HepG2 (cell line): ENCODE data around the gene LZTR1. TPM values are rescaled to one million over a fixed set of nuclear protein-coding genes. Genes with fewer than 3 reads are reported as not detected.

Experiments
- CENPX ChIP-seq: sonication (generic); formaldehyde crosslinking; IDR thresholded peaks from 2 replicates; pipeline ENCODE4 v1.9.0; 2021; ENCODE audit warnings: mild to moderate bottlenecking, missing genetic modification reagents, moderate library complexity
- FOXO1 ChIP-seq: sonication (generic); formaldehyde crosslinking; IDR thresholded peaks from 2 replicates; pipeline ENCODE4 v1.4.0; 2020; ENCODE audit warnings: missing genetic modification reagents
- MXD4 ChIP-seq: IDR thresholded peaks from 2 replicates; pipeline ENCODE4 v1.6.1; 2016; ENCODE audit warnings: mild to moderate bottlenecking, missing biosample characterization, missing genetic modification reagents
- NCOA1 ChIP-seq: sonication (generic); formaldehyde crosslinking; IDR thresholded peaks from 2 replicates; pipeline ENCODE4 v1.9.0; 2021; ENCODE audit warnings: missing genetic modification reagents
- NFKB2 ChIP-seq: sonication (generic); formaldehyde crosslinking; IDR thresholded peaks from 2 replicates; pipeline ENCODE4 v1.4.0; 2020; ENCODE audit warnings: missing genetic modification reagents, borderline replicate concordance
- RFXANK ChIP-seq: IDR thresholded peaks from 2 replicates; pipeline ENCODE4 v1.6.1; 2016
- SRSF1 ChIP-seq: fragments of 200-400 bp; formaldehyde crosslinking; optimal IDR thresholded peaks from 2 replicates; pipeline ENCODE3; 2017; ENCODE audit warnings: mild to moderate bottlenecking, low read depth, low read length, moderate library complexity
- TOPORS ChIP-seq: sonication (generic); formaldehyde crosslinking; IDR thresholded peaks from 2 replicates; pipeline ENCODE4 v1.8.0; 2023; ENCODE audit warnings: mild to moderate bottlenecking, missing genetic modification reagents
- ZBTB2 ChIP-seq: sonication (generic); formaldehyde crosslinking; IDR thresholded peaks from 2 replicates; pipeline ENCODE4 v1.8.0; 2022; ENCODE audit warnings: low read depth, missing genetic modification reagents
- ZFP37 ChIP-seq: sonication (generic); formaldehyde crosslinking; IDR thresholded peaks from 2 replicates; pipeline ENCODE4 v1.4.0; 2020; ENCODE audit warnings: missing genetic modification reagents, borderline replicate concordance
- ZFP41 ChIP-seq: sonication (generic); formaldehyde crosslinking; IDR thresholded peaks from 2 replicates; pipeline ENCODE4 v1.4.0; 2020; ENCODE audit warnings: mild to moderate bottlenecking, missing genetic modification reagents, borderline replicate concordance
- ZNF761 ChIP-seq: sonication (generic); formaldehyde crosslinking; conservative IDR thresholded peaks from 2 replicates; pipeline ENCODE4 v1.4.0; 2020; ENCODE audit warnings: mild to moderate bottlenecking, missing genetic modification reagents
- polyA plus RNA-seq, 8 experiments: library from polyadenylated mRNA; depleted of rRNA in 3 of 8; stranded (reverse) in 7 of 8; unstranded in 1 of 8; fragments of >200 nt; fragmentation: Illumina TruSeq in 4 of 8; extraction: Trizol in 4 of 8; gene quantifications; 2 replicates each; pipeline versions ENCODE4 v1.2.1 to v1.2.3, GENCODE V29; 2011 to 2016; ENCODE audit warnings: low read depth in 4 of 8, missing spikeins in 1 of 8, mixed read lengths in 1 of 8; ENCODE audit not compliant: insufficient read depth in 1 of 8
- total RNA-seq, 5 experiments: library from RNA; depleted of rRNA; stranded (reverse); fragments of >200 nt; fragmentation: Illumina TruSeq; extraction: Trizol; gene quantifications; 2 replicates each; pipeline ENCODE4 v1.2.3, GENCODE V29; 2016; ENCODE audit warnings: low read depth in 1 of 5
- TF ChIP-seq, protein P1 (sequence below): sonication (generic); formaldehyde crosslinking; IDR thresholded peaks from 2 replicates; pipeline ENCODE4 v1.4.0; 2020; ENCODE audit warnings: mild to moderate bottlenecking, missing genetic modification reagents
- TF ChIP-seq, protein P2 (sequence below): sonication (generic); formaldehyde crosslinking; IDR thresholded peaks from 2 replicates; pipeline ENCODE4; 2020; ENCODE audit warnings: missing genetic modification reagents, mild to moderate bottlenecking, borderline replicate concordance
- TF ChIP-seq, protein P3 (sequence below): sonication (generic); formaldehyde crosslinking; IDR thresholded peaks from 2 replicates; pipeline ENCODE4 v1.4.0; 2020; ENCODE audit warnings: missing genetic modification reagents, borderline replicate concordance
- TF ChIP-seq, protein P4 (sequence below): sonication (generic); formaldehyde crosslinking; IDR thresholded peaks from 2 replicates; pipeline ENCODE4 v1.8.0; 2022; ENCODE audit warnings: missing genetic modification reagents, mild to moderate bottlenecking, moderate library complexity, borderline replicate concordance

LZTR1 gene
- total and polyA plus RNA-seq, 2 of the 13 experiments (the other 11 are each of a cell fraction or from before 2014, with no cell fraction given) = 21.8 to 22.4 TPM

DNA sequence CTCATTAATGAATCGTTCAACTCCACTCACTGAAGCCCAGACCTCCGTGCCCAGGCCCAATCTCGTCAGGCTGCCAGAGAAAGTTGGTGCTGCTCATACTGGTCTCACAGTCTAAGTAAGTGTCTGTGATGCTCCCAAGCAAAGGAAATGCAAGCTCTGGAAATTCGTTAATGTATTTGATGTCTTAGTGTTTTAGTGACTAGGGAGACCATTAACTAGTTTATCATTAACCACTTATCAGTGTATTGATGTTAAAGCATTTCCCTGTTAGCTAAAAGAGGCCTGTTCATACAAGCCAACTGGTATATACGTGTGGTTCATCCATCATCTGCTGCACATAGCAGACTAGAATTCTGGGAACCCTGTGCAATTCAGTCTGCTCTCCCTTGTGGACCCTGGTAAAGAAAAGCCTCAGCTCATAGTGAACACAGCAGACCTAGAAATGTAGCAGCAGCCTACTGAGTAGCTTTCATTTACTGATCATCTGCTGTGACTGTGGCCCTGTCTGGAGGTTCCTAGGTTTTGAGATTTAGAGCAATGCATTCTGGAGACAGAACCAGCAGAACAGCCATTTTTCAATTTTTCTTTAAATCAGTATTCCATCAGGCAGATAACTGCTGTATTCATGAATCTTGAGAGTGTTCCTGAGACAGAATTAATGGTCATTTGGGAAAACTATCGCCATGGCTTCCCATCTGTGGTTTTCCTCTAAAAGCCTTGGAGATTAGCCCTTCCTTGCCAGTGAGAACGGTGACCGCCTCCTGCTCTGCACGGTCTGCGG, 30.8 kb upstream of the LZTR1 start (continued):
- no peak for TF ChIP-seq CENPX (CRISPR knock-in tag)
- TF ChIP-seq, protein P1, sequence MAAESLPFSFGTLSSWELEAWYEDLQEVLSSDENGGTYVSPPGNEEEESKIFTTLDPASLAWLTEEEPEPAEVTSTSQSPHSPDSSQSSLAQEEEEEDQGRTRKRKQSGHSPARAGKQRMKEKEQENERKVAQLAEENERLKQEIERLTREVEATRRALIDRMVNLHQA = no peak
- TF ChIP-seq NFKB2 (CRISPR knock-in tag) = no peak
- peak; percentile 24; the same call in 1 of the 2 replicates for TF ChIP-seq FOXO1 (CRISPR knock-in tag)
- TF ChIP-seq SRSF1 = no peak
- TF ChIP-seq RFXANK (CRISPR knock-in tag) = no peak
- TF ChIP-seq, protein P2, sequence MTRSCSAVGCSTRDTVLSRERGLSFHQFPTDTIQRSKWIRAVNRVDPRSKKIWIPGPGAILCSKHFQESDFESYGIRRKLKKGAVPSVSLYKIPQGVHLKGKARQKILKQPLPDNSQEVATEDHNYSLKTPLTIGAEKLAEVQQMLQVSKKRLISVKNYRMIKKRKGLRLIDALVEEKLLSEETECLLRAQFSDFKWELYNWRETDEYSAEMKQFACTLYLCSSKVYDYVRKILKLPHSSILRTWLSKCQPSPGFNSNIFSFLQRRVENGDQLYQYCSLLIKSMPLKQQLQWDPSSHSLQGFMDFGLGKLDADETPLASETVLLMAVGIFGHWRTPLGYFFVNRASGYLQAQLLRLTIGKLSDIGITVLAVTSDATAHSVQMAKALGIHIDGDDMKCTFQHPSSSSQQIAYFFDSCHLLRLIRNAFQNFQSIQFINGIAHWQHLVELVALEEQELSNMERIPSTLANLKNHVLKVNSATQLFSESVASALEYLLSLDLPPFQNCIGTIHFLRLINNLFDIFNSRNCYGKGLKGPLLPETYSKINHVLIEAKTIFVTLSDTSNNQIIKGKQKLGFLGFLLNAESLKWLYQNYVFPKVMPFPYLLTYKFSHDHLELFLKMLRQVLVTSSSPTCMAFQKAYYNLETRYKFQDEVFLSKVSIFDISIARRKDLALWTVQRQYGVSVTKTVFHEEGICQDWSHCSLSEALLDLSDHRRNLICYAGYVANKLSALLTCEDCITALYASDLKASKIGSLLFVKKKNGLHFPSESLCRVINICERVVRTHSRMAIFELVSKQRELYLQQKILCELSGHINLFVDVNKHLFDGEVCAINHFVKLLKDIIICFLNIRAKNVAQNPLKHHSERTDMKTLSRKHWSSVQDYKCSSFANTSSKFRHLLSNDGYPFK = no peak
- no peak for TF ChIP-seq MXD4 (CRISPR knock-in tag)
- TF ChIP-seq, protein P3, sequence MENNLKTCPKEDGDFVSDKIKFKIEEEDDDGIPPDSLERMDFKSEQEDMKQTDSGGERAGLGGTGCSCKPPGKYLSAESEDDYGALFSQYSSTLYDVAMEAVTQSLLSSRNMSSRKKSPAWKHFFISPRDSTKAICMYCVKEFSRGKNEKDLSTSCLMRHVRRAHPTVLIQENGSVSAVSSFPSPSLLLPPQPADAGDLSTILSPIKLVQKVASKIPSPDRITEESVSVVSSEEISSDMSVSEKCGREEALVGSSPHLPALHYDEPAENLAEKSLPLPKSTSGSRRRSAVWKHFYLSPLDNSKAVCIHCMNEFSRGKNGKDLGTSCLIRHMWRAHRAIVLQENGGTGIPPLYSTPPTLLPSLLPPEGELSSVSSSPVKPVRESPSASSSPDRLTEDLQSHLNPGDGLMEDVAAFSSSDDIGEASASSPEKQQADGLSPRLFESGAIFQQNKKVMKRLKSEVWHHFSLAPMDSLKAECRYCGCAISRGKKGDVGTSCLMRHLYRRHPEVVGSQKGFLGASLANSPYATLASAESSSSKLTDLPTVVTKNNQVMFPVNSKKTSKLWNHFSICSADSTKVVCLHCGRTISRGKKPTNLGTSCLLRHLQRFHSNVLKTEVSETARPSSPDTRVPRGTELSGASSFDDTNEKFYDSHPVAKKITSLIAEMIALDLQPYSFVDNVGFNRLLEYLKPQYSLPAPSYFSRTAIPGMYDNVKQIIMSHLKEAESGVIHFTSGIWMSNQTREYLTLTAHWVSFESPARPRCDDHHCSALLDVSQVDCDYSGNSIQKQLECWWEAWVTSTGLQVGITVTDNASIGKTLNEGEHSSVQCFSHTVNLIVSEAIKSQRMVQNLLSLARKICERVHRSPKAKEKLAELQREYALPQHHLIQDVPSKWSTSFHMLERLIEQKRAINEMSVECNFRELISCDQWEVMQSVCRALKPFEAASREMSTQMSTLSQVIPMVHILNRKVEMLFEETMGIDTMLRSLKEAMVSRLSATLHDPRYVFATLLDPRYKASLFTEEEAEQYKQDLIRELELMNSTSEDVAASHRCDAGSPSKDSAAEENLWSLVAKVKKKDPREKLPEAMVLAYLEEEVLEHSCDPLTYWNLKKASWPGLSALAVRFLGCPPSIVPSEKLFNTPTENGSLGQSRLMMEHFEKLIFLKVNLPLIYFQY (CRISPR knock-in tag) = no peak
- TF ChIP-seq, protein P4, sequence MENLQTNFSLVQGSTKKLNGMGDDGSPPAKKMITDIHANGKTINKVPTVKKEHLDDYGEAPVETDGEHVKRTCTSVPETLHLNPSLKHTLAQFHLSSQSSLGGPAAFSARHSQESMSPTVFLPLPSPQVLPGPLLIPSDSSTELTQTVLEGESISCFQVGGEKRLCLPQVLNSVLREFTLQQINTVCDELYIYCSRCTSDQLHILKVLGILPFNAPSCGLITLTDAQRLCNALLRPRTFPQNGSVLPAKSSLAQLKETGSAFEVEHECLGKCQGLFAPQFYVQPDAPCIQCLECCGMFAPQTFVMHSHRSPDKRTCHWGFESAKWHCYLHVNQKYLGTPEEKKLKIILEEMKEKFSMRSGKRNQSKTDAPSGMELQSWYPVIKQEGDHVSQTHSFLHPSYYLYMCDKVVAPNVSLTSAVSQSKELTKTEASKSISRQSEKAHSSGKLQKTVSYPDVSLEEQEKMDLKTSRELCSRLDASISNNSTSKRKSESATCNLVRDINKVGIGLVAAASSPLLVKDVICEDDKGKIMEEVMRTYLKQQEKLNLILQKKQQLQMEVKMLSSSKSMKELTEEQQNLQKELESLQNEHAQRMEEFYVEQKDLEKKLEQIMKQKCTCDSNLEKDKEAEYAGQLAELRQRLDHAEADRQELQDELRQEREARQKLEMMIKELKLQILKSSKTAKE = no peak
- no peak for TF ChIP-seq ZFP37 (CRISPR knock-in tag)
- no peak; the same call in 1 of the 2 replicates for TF ChIP-seq ZNF761 (CRISPR knock-in tag)
- no peak for TF ChIP-seq NCOA1
- no peak for TF ChIP-seq TOPORS (CRISPR knock-in tag)
- no peak for TF ChIP-seq ZBTB2 (CRISPR knock-in tag)
- no peak for TF ChIP-seq ZFP41 (CRISPR knock-in tag)
